Mucosa of gallbladder (tissue), 1 donor: ENCODE results near the gene NUP133. TPM values are rescaled to one million over a fixed set of nuclear protein-coding genes. Genes with fewer than 3 reads are reported as not detected.
"Not testable (repeated sequence)": the region's sequence is repeated elsewhere in the genome, so short reads cannot be mapped to it uniquely, and the experiment has no call there.

Experiments
- DNase-seq: peaks from one replicate; pipeline ENCODE4 v3.0.0-alpha.2; 2020; ENCODE audit warnings: low spot score
- total RNA-seq: library from RNA; stranded (reverse); gene quantifications from one replicate; pipeline ENCODE4 v1.2.1, GENCODE V29; 2021
- donor health status: DM: no; HTN: no; CAD: no.

Gene NUP133
- total RNA-seq, 1 donor from 2014 or later, result 30.3 TPM

- DNase-seq, result no peak
Observed at GRCh38 chr1:229412056-229412455, 96.1 kb downstream of the NUP133 start.

DNA sequence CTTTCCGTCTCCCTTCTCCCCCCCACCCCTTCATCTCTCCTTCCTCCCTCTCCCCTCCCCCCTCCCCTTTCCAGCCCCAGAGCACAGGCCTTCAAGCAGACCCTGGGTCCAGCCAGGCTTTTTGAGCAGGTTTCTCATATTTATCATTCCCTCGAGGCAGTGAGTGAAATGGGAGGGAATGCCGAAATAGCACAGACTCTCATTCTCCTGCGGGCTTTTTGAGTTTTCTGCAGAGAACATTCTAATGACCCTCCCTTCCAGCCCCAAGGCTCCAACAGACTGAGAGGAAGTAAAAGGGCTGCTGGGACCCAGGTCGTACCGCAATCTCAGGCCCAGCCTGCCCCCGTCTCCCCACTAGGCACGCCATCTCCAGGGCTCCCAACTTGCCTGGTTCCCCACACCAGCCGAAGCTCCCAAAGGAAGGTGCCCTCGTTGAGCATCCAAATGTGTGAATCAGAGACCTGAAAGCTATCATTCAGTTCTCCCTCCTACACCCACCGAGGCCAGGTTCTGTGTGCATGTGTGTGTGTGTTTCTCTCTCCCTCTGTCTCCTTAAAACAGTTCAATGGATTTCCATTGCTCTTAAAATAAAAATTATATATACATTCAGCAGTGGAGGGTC, 96.6 kb downstream of the NUP133 start:
- no peak for DNase-seq

- peak; percentile 16 for DNase-seq
Observed at GRCh38 chr1:229410692-229411433, 97.3 kb downstream of the NUP133 start.

DNA sequence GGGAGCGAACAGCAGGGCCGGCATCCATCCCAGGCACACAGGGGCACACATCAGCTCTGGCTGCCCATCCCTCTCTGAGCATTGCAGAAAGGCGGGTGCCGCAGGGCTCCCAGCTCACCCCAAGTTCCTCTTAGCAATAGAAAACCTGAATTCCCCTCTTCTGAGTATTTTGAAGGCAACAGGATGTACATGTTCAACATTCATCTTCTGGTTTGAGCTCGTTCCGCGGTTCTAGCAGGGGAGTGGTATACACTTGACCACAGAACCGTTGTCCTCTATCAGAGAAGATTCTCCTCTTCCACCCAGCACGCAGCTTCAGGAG, 97.8 kb downstream of the NUP133 start:
- DNase-seq, result no peak

GRCh38 chr1:229409616-229410369, 98.3 kb downstream of the NUP133 start:
- DNase-seq, result no peak

- no peak for DNase-seq
Observed at GRCh38 chr1:229408458-229409037, 99.6 kb downstream of the NUP133 start.

- no peak for DNase-seq
Observed at GRCh38 chr1:229407206-229408026, 100.7 kb downstream of the NUP133 start.

DNA sequence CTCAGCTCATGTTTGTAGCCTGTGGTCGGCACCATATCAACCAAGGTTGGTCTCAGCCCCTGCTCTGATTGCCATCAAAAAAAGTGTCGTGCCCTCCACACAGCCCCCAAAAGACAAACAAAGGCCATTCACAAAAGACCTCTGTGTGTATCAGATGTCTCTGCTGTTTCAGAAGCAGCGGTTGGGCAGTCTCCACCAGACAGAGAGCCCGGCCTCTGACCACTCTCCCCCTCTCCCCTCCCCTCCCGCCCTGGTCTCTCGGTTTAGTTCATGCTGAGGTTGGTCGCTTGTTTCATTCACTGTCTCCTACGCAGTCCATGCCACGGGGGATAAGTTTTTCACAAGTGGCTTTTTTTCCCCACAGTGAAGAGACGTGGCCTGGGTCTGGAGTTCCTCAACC, 101.3 kb downstream of the NUP133 start:
- no peak for DNase-seq

DNA sequence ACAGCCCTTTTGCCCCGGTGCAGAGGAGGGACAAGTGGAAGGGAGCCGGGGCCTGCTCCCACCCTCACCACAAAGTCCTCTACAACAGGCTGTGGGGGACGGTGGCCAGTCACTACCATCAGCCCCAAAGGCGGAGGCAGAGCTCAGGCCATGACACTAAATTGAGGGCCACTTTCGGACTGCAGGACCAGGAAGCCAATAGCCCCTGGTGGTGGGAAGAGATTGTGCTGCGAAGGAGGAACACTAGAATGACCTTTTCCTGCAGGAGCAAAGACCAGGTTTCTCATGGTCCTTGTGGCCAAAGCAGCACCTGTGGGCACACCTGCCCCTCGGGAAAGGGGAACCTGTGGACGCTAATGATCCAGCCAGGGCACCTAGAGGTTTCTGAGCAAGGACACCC, 104.6 kb downstream of the NUP133 start:
- DNase-seq, result no peak

GRCh38 chr1:229402993-229403392, 105.1 kb downstream of the NUP133 start:
- DNase-seq, result no peak

DNA sequence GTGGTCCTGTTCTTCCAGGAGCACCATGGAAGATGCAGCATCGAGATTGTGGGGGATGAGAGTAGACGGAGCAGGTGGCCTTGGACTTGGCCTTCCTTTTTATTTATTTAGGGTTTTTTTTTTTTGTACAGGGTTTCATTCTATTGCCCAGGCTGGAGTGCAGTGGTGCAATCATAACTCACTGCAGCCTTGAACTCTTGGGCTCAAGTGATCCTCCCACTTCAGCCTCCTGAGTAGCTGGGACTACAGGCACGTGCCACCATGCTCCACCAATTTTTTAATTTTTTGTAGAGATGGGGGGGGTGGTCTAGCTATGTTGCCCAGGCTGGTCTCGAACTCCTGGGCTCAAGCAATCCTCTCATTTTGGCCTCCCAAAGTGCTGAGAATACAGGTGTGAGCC, 105.8 kb downstream of the NUP133 start:
- not testable (repeated sequence) for DNase-seq

GRCh38 chr1:229397762-229398161, 110.4 kb downstream of the NUP133 start:
- DNase-seq, result no peak

GRCh38 chr1:229396585-229397206, 111.4 kb downstream of the NUP133 start:
- DNase-seq, result no peak

GRCh38 chr1:229394517-229394916, 113.6 kb downstream of the NUP133 start:
- not testable (repeated sequence) for DNase-seq

GRCh38 chr1:229392936-229393335, 115.2 kb downstream of the NUP133 start:
- DNase-seq, result no peak

Other genes with a start within 250 kb of the NUP133 start
- 109 TPM for gene RAB4A, start 237.2 kb downstream of the NUP133 start, total RNA-seq
- 4.6 TPM for gene CCSAP, start 165.3 kb downstream of the NUP133 start, total RNA-seq
- 0.17 TPM for gene ACTA1, start 74.2 kb downstream of the NUP133 start, total RNA-seq
- gene ABCB10, start 50.4 kb upstream of the NUP133 start, total RNA-seq, result 14.9 TPM
- 21.5 TPM for gene TAF5L, start 117.8 kb upstream of the NUP133 start, total RNA-seq
- gene URB2, start 117.9 kb upstream of the NUP133 start, total RNA-seq, result 4.8 TPM